NCI-H524 (cell line): Measurements from ENCODE around the gene PAK5.
"Not testable (repeated sequence)": the region's sequence is repeated elsewhere in the genome, so short reads cannot be mapped to it uniquely, and the experiment has no call there.

ENCODE experiments used
- DNase-seq, 2 experiments: peaks; one replicate each; lab custom pipeline; 2025; lab: John Stamatoyannopoulos, UW

PAK5 gene

GRCh38 chr20:9685011-9685410, 153.9 kb downstream of the PAK5 start:
- no peak for DNase-seq

GRCh38 chr20:9677100-9677623, 161.7 kb downstream of the PAK5 start:
- DNase-seq, result no peak

GRCh38 chr20:9672981-9673380, 165.9 kb downstream of the PAK5 start:
- peak in 1 of 2 experiments; percentile 29 for DNase-seq

- DNase-seq, result no peak
Observed at GRCh38 chr20:9672027-9672426, 166.8 kb downstream of the PAK5 start.

GRCh38 chr20:9668381-9668780, 170.5 kb downstream of the PAK5 start:
- DNase-seq, result peak in 1 of 2 experiments; percentile 63

- no peak for DNase-seq
Observed at GRCh38 chr20:9663423-9663822, 175.5 kb downstream of the PAK5 start.

- DNase-seq, result no peak
Observed at GRCh38 chr20:9660236-9660868, 178.5 kb downstream of the PAK5 start.

GRCh38 chr20:9647741-9648140, 191.1 kb downstream of the PAK5 start:
- DNase-seq, result no peak

- DNase-seq, result no peak
Observed at GRCh38 chr20:9646375-9646774, 192.5 kb downstream of the PAK5 start.

GRCh38 chr20:9642882-9643281, 196.0 kb downstream of the PAK5 start:
- no peak for DNase-seq

GRCh38 chr20:9641499-9642000, 197.3 kb downstream of the PAK5 start:
- DNase-seq, result not testable (repeated sequence)

- DNase-seq, result no peak
Observed at GRCh38 chr20:9637889-9638288, 201.0 kb downstream of the PAK5 start.

- DNase-seq, result no peak
Observed at GRCh38 chr20:9635750-9636149, 203.1 kb downstream of the PAK5 start.

GRCh38 chr20:9634327-9634726, 204.5 kb downstream of the PAK5 start:
- DNase-seq, result no peak

- DNase-seq, result no peak
Observed at GRCh38 chr20:9632991-9633390, 205.9 kb downstream of the PAK5 start.

- no peak for DNase-seq
Observed at GRCh38 chr20:9632265-9632664, 206.6 kb downstream of the PAK5 start.

GRCh38 chr20:9630554-9630953, 208.3 kb downstream of the PAK5 start:
- DNase-seq, result no peak

- DNase-seq, result no peak
Observed at GRCh38 chr20:9629831-9630230, 209.0 kb downstream of the PAK5 start.

- no peak for DNase-seq
Observed at GRCh38 chr20:9628589-9628988, 210.3 kb downstream of the PAK5 start.

- DNase-seq, result no peak
Observed at GRCh38 chr20:9628141-9628540, 210.7 kb downstream of the PAK5 start.

- no peak for DNase-seq
Observed at GRCh38 chr20:9627219-9627618, 211.7 kb downstream of the PAK5 start.

GRCh38 chr20:9626357-9626756, 212.5 kb downstream of the PAK5 start:
- no peak for DNase-seq

GRCh38 chr20:9617940-9618339, 220.9 kb downstream of the PAK5 start:
- peak; percentile 79 to 85 for DNase-seq
